ENCODE data around the gene MRPS17. TPM values are rescaled to one million over a fixed set of nuclear protein-coding genes. Genes with fewer than 3 reads are reported as not detected.

MRPS17 gene
- 10 to 100 TPM; 10.4 to 25.7 (median 16.6) TPM for total RNA-seq
- polyA plus RNA-seq, result 10 to 100 TPM; 10.9 to 28.3 (median 12.4) TPM
- long read RNA-seq, donor 1, transcript MRPS17-201 (3 exons, 1,845 nt), result major isoform, 30 of 37 reads
- long read RNA-seq, donor 1, partial matches to known transcripts, result 7 of 37 reads
- long read RNA-seq, donor 1, other reads (novel, unspliced or antisense), result 0 of 37 reads
- long read RNA-seq, donor 2, transcript MRPS17-201 (3 exons, 1,845 nt), result major isoform, 19 of 19 reads
- long read RNA-seq, donor 2, partial matches to known transcripts, result 0 of 19 reads
- long read RNA-seq, donor 2, other reads (novel, unspliced or antisense), result 0 of 19 reads
- long read RNA-seq, donor 3, transcript MRPS17-201 (3 exons, 1,845 nt), result major isoform, 14 of 24 reads
- long read RNA-seq, donor 3, partial matches to known transcripts, result 10 of 24 reads
- long read RNA-seq, donor 3, other reads (novel, unspliced or antisense), result 0 of 24 reads
- long read RNA-seq, donor 4, transcript MRPS17-201 (3 exons, 1,845 nt), result major isoform, 15 of 22 reads
- long read RNA-seq, donor 4, partial matches to known transcripts, result 5 of 22 reads
- long read RNA-seq, donor 4, other reads (novel, unspliced or antisense), result 2 of 22 reads
- long read RNA-seq, donor 5, transcript MRPS17-201 (3 exons, 1,845 nt), result major isoform, 21 of 26 reads
- long read RNA-seq, donor 5, partial matches to known transcripts, result 1 of 26 reads
- long read RNA-seq, donor 5, other reads (novel, unspliced or antisense), result 4 of 26 reads
- long read RNA-seq, donor 6, transcript MRPS17-201 (3 exons, 1,845 nt), result major isoform, 9 of 13 reads
- long read RNA-seq, donor 6, partial matches to known transcripts, result 1 of 13 reads
- long read RNA-seq, donor 6, other reads (novel, unspliced or antisense), result 3 of 13 reads
- long read RNA-seq, donor 7, transcript MRPS17-201 (3 exons, 1,845 nt), result major isoform, 13 of 23 reads
- long read RNA-seq, donor 7, partial matches to known transcripts, result 10 of 23 reads
- long read RNA-seq, donor 7, other reads (novel, unspliced or antisense), result 0 of 23 reads
- long read RNA-seq, donor 8, transcript MRPS17-201 (3 exons, 1,845 nt), result major isoform, 19 of 19 reads
- long read RNA-seq, donor 8, partial matches to known transcripts, result 0 of 19 reads
- long read RNA-seq, donor 8, other reads (novel, unspliced or antisense), result 0 of 19 reads
- long read RNA-seq, donor 9, transcript MRPS17-201 (3 exons, 1,845 nt), result major isoform, 16 of 43 reads
- long read RNA-seq, donor 9, partial matches to known transcripts, result 27 of 43 reads
- long read RNA-seq, donor 9, other reads (novel, unspliced or antisense), result 0 of 43 reads
- long read RNA-seq, donor 10, transcript MRPS17-201 (3 exons, 1,845 nt), result major isoform, 9 of 9 reads
- long read RNA-seq, donor 10, partial matches to known transcripts, result 0 of 9 reads
- long read RNA-seq, donor 10, other reads (novel, unspliced or antisense), result 0 of 9 reads

- peak; percentile 88 to 96 (median 91) for DNase-seq
- Histone ChIP-seq H3K9me3 (replicated peaks in 1 of 3) (no peaks in the 10 kb centered on the region), H3K36me3 (replicated peaks in 1 of 2) (peaks cover 0 to 11% of the 10 kb centered on the region in 2 donors), H3K27me3 (no peaks in the 10 kb centered on the region), H3K4me1 (replicated peaks in 1 of 2) (peaks cover 0 to 7% of the 10 kb centered on the region in 2 donors), H3K27ac (peak within 1 kb of the TSS in 4 of 5 donors; percentile 44 to 86 (median 66)), H3K4me3 (peak within 1 kb of the TSS in 3 of 4 donors; percentile 61 to 94 (median 72))
- TF ChIP-seq POLR2A (IDR thresholded peaks at IDR 0.05) (peak; percentile 50 to 62), CTCF (IDR thresholded peaks at IDR 0.05) (peak in 1 of 6 experiments; percentile 26)
- intact Hi-C loops (cut with DNase I), result no loop called here
- 0% methylated on average over 28 to 53 of the region's 53 CpGs for WGBS, 4 donors
These were observed at the start of gene MRPS17 for GRCh38 chr7:55951637-55952351. Gene MRPS17, plus strand, starts transcription at chr7:55951877. Its CDS starts 1,319 bp downstream, at chr7:55953196.

- H3K27ac ChIP-seq, result no peak overlapping the region
- DNase-seq, result no peak
- no peaks in the 10 kb centered on the region for H3K36me3 ChIP-seq (replicated peaks in 1 of 2)
- H3K9me3 ChIP-seq (replicated peaks in 1 of 3), result no peaks in the 10 kb centered on the region
- no peak for TF ChIP-seq CTCF (IDR thresholded peaks at IDR 0.05)
- TF ChIP-seq POLR2A (IDR thresholded peaks at IDR 0.05), result no peak
- H3K4me3 ChIP-seq, result no peak overlapping the region
- H3K4me1 ChIP-seq (replicated peaks in 1 of 2), result no peaks in the 10 kb centered on the region
- H3K27me3 ChIP-seq, result no peaks in the 10 kb centered on the region
- 81 to 95% (median 86%) methylated on average over 2 to 8 of the region's 8 CpGs for WGBS, 4 donors
- intact Hi-C loops (cut with DNase I), result no loop called here
These were observed 47.5 kb upstream of the MRPS17 start for GRCh38 chr7:55903985-55904759.

- H3K9me3 ChIP-seq (replicated peaks in 1 of 3), result no peaks in the 10 kb centered on the region
- no peak for DNase-seq
- no peaks in the 10 kb centered on the region for H3K27me3 ChIP-seq
- TF ChIP-seq CTCF (IDR thresholded peaks at IDR 0.05) (no peak), POLR2A (IDR thresholded peaks at IDR 0.05) (no peak)
- no peak overlapping the region for H3K4me3 ChIP-seq
- WGBS, 4 donors, result 61 to 80% (median 70%) methylated on average over 3 of the region's 3 CpGs
- H3K4me1 ChIP-seq (replicated peaks in 1 of 2), result no peaks in the 10 kb centered on the region
- H3K36me3 ChIP-seq (replicated peaks in 1 of 2), result peaks cover 0 to 6% of the 10 kb centered on the region in 2 donors
- intact Hi-C loops (cut with DNase I), result no loop called here
- H3K27ac ChIP-seq, result no peak overlapping the region
These were observed 38.9 kb upstream of the MRPS17 start for GRCh38 chr7:55912748-55913158.

Measured in adrenal gland (tissue), 19 donors.